Esophagus squamous epithelium (tissue), 5 donors: ENCODE data around the gene FCSK. TPM values are rescaled to one million over a fixed set of nuclear protein-coding genes. Genes with fewer than 3 reads are reported as not detected.

Source experiments
- DNase-seq: peaks from one replicate; lab custom pipeline; 2025; lab: John Stamatoyannopoulos, UW
- H3K27ac ChIP-seq, 4 donors: fragments of 200-600 bp; sonication (generic); one replicate each; pipeline ENCODE4 v1.5.1; 2016 to 2019; ENCODE audit warnings: mild to moderate bottlenecking in 1 of 4
- H3K27me3 ChIP-seq, 4 donors: fragments of 200-600 bp; sonication (generic); 1 replicate in 3 of 4; 2 replicates in 1 of 4; pipeline versions ENCODE4 v1.5.1 to v1.6.0; 2017 to 2021; ENCODE audit warnings: antibody characterized with exemption in 1 of 4
- H3K36me3 ChIP-seq, 3 donors: fragments of 200-600 bp; sonication (generic); one replicate each; pipeline ENCODE4 v1.5.1; 2016 to 2019
- H3K4me1 ChIP-seq, 3 donors: fragments of 200-600 bp; sonication (generic); one replicate each; pipeline ENCODE4 v1.5.1; 2017 to 2019
- H3K4me3 ChIP-seq, 4 donors: fragments of 200-600 bp; sonication (generic); 1 replicate in 3 of 4; 2 replicates in 1 of 4; pipeline ENCODE4 v1.5.1; 2016 to 2019; ENCODE audit warnings: mild to moderate bottlenecking in 2 of 4, moderate library complexity in 1 of 4
- H3K9me3 ChIP-seq, 3 donors: fragments of 200-600 bp; sonication (generic); one replicate each; pipeline ENCODE4 v1.5.1; 2016 to 2019
- POLR2A ChIP-seq, 4 donors: fragments of 450-650 bp; IDR thresholded peaks; one replicate each; pipeline ENCODE4 v1.6.1; 2017; ENCODE audit warnings: antibody characterized with exemption in 4 of 4, mild to moderate bottlenecking in 4 of 4, moderate library complexity in 3 of 4
- WGBS, 2 donors: methylation state at CpG; one replicate each; pipeline ENCODE4 v1.1.5; 2018; 5-methylcytosine and 5-hydroxymethylcytosine counted together
- intact Hi-C: fragments of 100-400 bp; cut with DNase I; formaldehyde crosslinking; loops from one replicate; pipeline ENCODE4 v1.15.0; 2022
- total RNA-seq, 4 donors: library from RNA; depleted of rRNA; stranded (reverse); fragments of >200 nt; gene quantifications; one replicate each; pipeline ENCODE4 v1.1.0, GENCODE V29; 2016
- TF ChIP-seq, protein P1 (sequence below), 6 experiments: fragments of 450-650 bp in 4 of 6; fragments of 200-600 bp in 2 of 6; sonication (generic) in 2 of 6; IDR thresholded peaks; one replicate each; pipeline ENCODE4 v1.5.1; 2016 to 2019; ENCODE audit warnings: antibody characterized with exemption in 6 of 6, mild to moderate bottlenecking in 4 of 6, moderate library complexity in 4 of 6
- donor health status: DM: yes; HTN: yes; CAD: no.

FCSK gene
- total RNA-seq, 4 donors from 2014 or later: 10.2 to 13.0 (median 11.0) TPM

DNA sequence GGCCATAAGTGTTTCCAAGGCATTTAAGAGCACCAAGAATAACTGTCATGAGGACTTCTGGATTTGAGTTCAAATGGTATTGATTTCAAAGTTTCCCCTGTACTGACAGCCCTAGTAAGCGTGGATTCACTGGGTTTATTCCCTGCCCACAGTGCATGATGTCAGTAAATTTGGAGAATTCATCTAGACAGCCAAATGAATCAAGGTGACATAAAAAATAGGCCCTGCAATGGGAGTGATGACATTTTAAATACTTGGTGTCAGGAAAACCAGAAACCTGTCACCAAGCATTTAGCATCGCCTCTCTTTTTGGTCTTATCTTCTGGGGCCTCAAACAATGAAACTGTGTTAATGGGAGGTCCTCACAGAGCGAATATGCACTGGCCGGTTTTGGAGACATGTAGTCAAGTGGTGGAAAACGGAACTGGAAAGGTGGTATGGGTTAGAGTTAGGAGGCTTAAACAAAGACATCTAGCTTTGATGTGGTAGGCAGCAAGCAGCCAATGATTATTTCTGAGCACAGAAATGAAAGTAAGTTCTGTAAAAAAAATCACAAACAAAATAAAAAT, 39.9 kb downstream of the FCSK start:
- 79 to 89% methylated on average over 5 of the region's 5 CpGs for WGBS, 2 donors
- TF ChIP-seq POLR2A (IDR thresholded peaks at IDR 0.05): no peak
- TF ChIP-seq, protein P1, sequence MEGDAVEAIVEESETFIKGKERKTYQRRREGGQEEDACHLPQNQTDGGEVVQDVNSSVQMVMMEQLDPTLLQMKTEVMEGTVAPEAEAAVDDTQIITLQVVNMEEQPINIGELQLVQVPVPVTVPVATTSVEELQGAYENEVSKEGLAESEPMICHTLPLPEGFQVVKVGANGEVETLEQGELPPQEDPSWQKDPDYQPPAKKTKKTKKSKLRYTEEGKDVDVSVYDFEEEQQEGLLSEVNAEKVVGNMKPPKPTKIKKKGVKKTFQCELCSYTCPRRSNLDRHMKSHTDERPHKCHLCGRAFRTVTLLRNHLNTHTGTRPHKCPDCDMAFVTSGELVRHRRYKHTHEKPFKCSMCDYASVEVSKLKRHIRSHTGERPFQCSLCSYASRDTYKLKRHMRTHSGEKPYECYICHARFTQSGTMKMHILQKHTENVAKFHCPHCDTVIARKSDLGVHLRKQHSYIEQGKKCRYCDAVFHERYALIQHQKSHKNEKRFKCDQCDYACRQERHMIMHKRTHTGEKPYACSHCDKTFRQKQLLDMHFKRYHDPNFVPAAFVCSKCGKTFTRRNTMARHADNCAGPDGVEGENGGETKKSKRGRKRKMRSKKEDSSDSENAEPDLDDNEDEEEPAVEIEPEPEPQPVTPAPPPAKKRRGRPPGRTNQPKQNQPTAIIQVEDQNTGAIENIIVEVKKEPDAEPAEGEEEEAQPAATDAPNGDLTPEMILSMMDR (IDR thresholded peaks at IDR 0.05): no peak
- Histone ChIP-seq H3K9me3 (no peaks in the 10 kb centered on the region), H3K4me1 (no peaks in the 10 kb centered on the region), H3K27me3 (no peaks in the 10 kb centered on the region), H3K36me3 (peaks cover 22 to 96% (median 24%) of the 10 kb centered on the region in 3 donors), H3K27ac (no peak overlapping the region), H3K4me3 (no peak overlapping the region)
- intact Hi-C loops: no loop called here
- no peak for DNase-seq

DNA sequence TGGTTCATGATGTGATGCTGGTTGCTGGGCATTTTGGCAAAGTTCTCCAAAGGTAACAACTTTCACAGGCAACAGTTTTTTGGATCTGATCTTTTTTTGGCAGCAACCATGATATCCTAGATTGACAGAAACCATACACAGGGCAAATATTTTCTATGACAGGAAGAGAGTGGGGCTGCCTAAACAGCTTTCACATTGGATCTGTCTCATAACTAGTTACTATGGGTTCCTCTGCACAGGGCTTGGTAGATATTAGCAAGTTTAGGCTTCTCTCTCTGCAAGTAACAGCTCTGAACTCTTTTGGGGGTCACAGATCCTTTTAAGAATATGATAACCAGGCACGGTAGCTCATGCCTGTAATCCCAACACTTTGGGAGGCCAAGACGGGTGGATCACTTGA, 40.4 kb downstream of the FCSK start:
- no peak overlapping the region for H3K27ac ChIP-seq
- no peaks in the 10 kb centered on the region for H3K27me3 ChIP-seq
- no peak for DNase-seq
- intact Hi-C loops: no loop called here
- H3K4me3 ChIP-seq: no peak overlapping the region
- TF ChIP-seq POLR2A (IDR thresholded peaks at IDR 0.05): no peak
- TF ChIP-seq, protein P1 (IDR thresholded peaks at IDR 0.05): no peak
- WGBS, 2 donors: 63 to 90% methylated on average over 1 to 2 of the region's 2 CpGs
- H3K4me1 ChIP-seq: no peaks in the 10 kb centered on the region
- no peaks in the 10 kb centered on the region for H3K9me3 ChIP-seq
- H3K36me3 ChIP-seq: peaks cover 22 to 96% (median 24%) of the 10 kb centered on the region in 3 donors

DNA sequence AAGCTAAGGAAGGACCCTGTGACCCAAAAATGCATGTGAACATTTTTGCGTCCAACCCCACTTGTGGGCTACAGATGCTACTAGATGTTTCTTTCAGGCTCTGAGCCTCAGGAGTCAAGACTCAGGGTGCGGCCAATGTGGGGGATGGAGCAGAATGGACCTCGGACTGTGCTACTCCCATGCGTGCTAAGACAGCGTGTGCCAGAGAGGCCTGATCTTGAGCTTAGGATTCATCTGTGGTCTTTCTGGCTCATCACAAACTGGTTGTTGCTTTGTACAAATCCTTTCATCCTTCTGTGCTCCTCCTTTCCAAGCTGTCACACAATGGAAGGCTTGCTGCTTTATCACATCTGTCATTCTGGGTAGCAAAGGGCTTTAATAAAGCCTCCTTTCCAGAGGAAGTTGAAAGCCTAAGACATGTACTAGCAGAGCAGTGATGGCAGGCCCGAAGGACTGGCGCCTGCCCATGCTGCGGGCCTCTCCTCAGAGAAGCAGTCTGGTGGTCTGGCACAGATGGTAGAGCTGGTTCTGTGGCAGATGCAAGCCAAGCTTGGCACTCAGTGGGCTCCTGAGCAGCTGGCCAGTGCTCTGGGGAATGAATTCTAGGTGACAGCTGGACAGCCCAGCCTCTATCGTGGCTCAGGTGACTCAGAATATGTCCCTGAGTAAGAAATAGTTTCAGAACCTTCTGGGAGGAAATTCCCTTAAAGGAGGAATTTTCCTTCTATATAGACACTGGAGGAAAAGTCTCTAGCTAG, 41.2 kb downstream of the FCSK start:
- H3K27me3 ChIP-seq: no peaks in the 10 kb centered on the region
- no peak overlapping the region for H3K27ac ChIP-seq
- H3K9me3 ChIP-seq: no peaks in the 10 kb centered on the region
- 89 to 95% methylated on average over 6 to 7 of the region's 9 CpGs for WGBS, 2 donors
- H3K4me1 ChIP-seq: no peaks in the 10 kb centered on the region
- peaks cover 22 to 96% (median 24%) of the 10 kb centered on the region in 3 donors for H3K36me3 ChIP-seq
- no peak for DNase-seq
- no peak overlapping the region for H3K4me3 ChIP-seq
- TF ChIP-seq, protein P1 (IDR thresholded peaks at IDR 0.05): no peak
- no peak for TF ChIP-seq POLR2A (IDR thresholded peaks at IDR 0.05)
- intact Hi-C loops: no loop called here

DNA sequence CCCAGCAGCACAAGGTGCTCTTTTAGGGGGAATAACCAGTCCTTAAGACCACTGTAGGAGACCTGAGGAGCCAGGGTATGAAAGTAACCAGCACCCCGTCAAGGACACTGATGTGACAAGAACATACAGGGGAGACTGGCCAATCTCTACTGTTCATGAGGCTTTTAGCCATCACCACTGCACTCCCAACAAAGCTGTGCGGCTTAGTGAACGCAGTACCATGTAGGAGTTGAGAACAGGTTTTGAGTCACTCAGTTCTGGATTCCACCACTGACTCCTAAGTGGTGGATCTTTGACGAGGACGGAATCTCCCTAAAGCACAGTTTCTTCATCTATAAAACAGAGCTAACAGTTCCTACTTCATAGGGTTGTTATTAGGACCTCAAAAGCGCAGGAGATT, 42.1 kb downstream of the FCSK start:
- H3K27ac ChIP-seq: no peak overlapping the region
- no peaks in the 10 kb centered on the region for H3K9me3 ChIP-seq
- H3K4me1 ChIP-seq: no peaks in the 10 kb centered on the region
- 91 to 94% methylated on average over 6 of the region's 6 CpGs for WGBS, 2 donors
- no peak for TF ChIP-seq POLR2A (IDR thresholded peaks at IDR 0.05)
- TF ChIP-seq, protein P1 (IDR thresholded peaks at IDR 0.05): no peak
- peaks cover 22 to 99% (median 24%) of the 10 kb centered on the region in 3 donors for H3K36me3 ChIP-seq
- no peaks in the 10 kb centered on the region for H3K27me3 ChIP-seq
- H3K4me3 ChIP-seq: no peak overlapping the region
- intact Hi-C loops: no loop called here
- DNase-seq: no peak

DNA sequence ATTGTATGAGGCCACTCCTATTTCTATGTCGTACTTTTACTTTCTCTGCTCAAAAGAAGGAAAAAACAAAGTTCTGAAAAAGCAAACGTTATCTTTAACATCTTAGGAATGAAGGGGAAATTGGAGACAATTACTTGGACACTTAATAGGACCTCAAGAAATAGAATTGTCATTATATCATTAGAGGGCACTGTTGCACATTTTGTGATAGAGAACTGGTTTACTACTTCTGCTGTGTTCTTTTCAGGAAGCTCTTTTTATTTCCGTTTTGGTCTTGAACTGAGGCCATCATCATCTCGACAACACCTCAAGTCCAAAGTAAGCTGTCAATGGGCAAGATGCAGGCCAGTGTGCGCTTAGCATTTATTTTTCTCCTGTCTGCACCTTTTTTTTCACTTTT, 54.4 kb downstream of the FCSK start:
- no peaks in the 10 kb centered on the region for H3K27me3 ChIP-seq
- no peak overlapping the region for H3K4me3 ChIP-seq
- no peak for TF ChIP-seq POLR2A (IDR thresholded peaks at IDR 0.05)
- TF ChIP-seq, protein P1 (IDR thresholded peaks at IDR 0.05): peak in 1 of 6 experiments; percentile 10
- peaks cover 8 to 97% (median 54%) of the 10 kb centered on the region in 3 donors for H3K36me3 ChIP-seq
- intact Hi-C loops: no loop called here
- DNase-seq: no peak
- H3K4me1 ChIP-seq: no peaks in the 10 kb centered on the region
- H3K27ac ChIP-seq: no peak overlapping the region
- 49 to 52% methylated on average over 5 of the region's 5 CpGs for WGBS, 2 donors
- no peaks in the 10 kb centered on the region for H3K9me3 ChIP-seq
